Right atrium auricular region (tissue), 2 donors: ENCODE measurements around the gene KRTAP10-1. TPM values are rescaled to one million over a fixed set of nuclear protein-coding genes. Genes with fewer than 3 reads are reported as not detected.

Experiments used
- DNase-seq: peaks from one replicate; pipeline ENCODE4 v3.0.0-alpha.2; 2019; ENCODE audit warnings: low spot score
- H3K27ac ChIP-seq, 2 donors: fragments of 200-600 bp; sonication (generic); 1 replicate in 1 of 2; 2 replicates in 1 of 2; pipeline ENCODE4 v1.5.1; 2016 to 2019
- H3K27me3 ChIP-seq, 2 donors: fragments of 200-600 bp; sonication (generic); one replicate each; pipeline versions ENCODE4 v1.5.1 to v1.6.0; 2017 to 2019
- H3K36me3 ChIP-seq: fragments of 200-600 bp; sonication (generic); one replicate; pipeline ENCODE4 v1.5.1; 2016
- H3K4me1 ChIP-seq, 2 donors: fragments of 200-600 bp; sonication (generic); one replicate each; pipeline versions ENCODE4 v1.5.1 to v1.6.0; 2017 to 2019
- H3K4me3 ChIP-seq, 2 donors: fragments of 200-600 bp; sonication (generic); 1 replicate in 1 of 2; 2 replicates in 1 of 2; pipeline ENCODE4 v1.5.1; 2017 to 2019; ENCODE audit warnings: mild to moderate bottlenecking in 1 of 2, moderate library complexity in 1 of 2
- H3K9me3 ChIP-seq, 2 donors: fragments of 200-600 bp; sonication (generic); one replicate each; pipeline ENCODE4 v1.5.1; 2019
- CTCF ChIP-seq, 2 donors: fragments of 200-600 bp; sonication (generic); IDR thresholded peaks; one replicate each; pipeline ENCODE4 v1.5.1; 2019; ENCODE audit warnings: antibody characterized with exemption in 2 of 2
- total RNA-seq, 2 donors: library from RNA; depleted of rRNA; stranded (reverse); fragments of >200 nt; gene quantifications; one replicate each; pipeline ENCODE4 v1.1.0, GENCODE V29; 2016

Gene KRTAP10-1
- total RNA-seq, 2 donors from 2014 or later: not detected

DNA sequence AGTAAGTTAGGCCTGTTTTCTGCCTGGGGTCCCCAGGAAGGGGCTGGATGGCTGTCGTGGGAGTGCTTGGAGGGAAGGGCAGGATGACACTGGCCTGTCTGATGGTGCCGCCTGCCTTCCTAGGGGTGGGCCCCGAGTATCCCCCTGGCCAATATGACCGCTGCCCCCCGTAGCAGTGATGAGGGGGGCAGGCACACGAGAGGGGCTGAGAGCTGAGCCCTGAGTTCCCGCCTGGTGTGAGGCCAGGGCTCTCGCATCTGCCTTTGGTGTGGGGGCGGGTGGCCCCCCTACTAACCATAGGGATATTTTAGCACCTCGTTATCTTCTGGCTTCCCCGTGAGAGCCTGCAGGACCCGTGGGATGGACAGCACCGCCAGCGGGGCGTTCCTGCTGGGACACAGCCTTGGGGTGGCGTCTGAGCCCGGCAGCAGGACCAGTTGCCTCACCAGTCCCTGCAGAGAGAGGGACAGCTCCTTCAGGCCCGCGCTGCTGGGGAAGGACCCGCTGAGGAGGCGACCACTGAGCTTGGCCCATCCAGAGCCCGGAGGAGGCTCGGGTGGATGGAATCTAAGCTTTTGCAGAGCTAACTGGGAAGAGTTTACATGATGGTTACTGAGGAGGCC is 10.4 kb downstream of the KRTAP10-1 start:
- no peak for DNase-seq
- Histone ChIP-seq H3K4me3 (no peak overlapping the region), H3K36me3 (no peaks in the 10 kb centered on the region), H3K9me3 (no peaks in the 10 kb centered on the region), H3K4me1 (no peaks in the 10 kb centered on the region), H3K27me3 (no peaks in the 10 kb centered on the region), H3K27ac (no peak overlapping the region)
- no peak for TF ChIP-seq CTCF (IDR thresholded peaks at IDR 0.05)

DNA sequence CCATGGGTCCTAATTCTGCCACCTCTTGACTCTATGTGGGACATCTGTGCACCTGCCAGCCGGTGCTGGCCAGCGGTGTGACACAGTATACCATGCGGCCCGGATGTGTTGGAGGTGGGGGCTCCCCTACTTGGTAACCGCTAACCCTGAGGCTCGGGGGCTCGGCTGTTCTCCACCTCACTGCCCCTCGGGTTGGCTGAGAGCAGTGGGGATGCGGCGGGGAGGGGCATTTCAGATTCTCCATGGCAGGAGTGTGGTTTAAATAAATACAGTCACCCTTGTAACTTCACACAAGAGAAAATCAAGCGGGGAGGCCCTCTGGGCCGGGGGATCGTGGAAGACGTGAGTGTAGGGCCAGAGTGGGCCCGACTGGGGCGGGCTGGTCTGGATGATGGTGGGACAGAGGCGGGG is 11.0 kb downstream of the KRTAP10-1 start:
- no peaks in the 10 kb centered on the region for H3K36me3 ChIP-seq
- no peaks in the 10 kb centered on the region for H3K27me3 ChIP-seq
- no peak overlapping the region for H3K27ac ChIP-seq
- no peak for DNase-seq
- no peak for TF ChIP-seq CTCF (IDR thresholded peaks at IDR 0.05)
- H3K9me3 ChIP-seq: no peaks in the 10 kb centered on the region
- H3K4me1 ChIP-seq: no peaks in the 10 kb centered on the region
- H3K4me3 ChIP-seq: no peak overlapping the region

DNA sequence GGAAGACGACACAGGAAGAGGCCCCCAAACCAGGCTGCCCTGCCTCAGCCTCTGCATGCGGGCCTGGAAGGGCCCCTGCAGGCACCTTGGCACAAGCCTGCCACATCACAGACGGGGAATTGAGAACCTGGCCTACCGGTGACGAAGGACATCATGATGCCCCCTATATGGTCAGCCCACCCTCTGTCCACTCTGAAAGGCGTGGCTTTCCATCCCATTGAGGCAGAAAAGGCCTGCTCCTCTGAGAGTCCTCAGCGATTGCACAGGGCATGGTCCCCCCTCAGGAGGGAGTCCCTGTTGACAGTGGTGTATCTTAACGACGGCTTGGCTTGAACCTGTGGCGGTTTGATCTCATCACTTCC is 11.4 kb downstream of the KRTAP10-1 start:
- no peak for DNase-seq
- no peak overlapping the region for H3K27ac ChIP-seq
- TF ChIP-seq CTCF (IDR thresholded peaks at IDR 0.05): no peak
- no peaks in the 10 kb centered on the region for H3K9me3 ChIP-seq
- H3K4me1 ChIP-seq: no peaks in the 10 kb centered on the region
- H3K36me3 ChIP-seq: no peaks in the 10 kb centered on the region
- H3K4me3 ChIP-seq: no peak overlapping the region
- no peaks in the 10 kb centered on the region for H3K27me3 ChIP-seq

DNA sequence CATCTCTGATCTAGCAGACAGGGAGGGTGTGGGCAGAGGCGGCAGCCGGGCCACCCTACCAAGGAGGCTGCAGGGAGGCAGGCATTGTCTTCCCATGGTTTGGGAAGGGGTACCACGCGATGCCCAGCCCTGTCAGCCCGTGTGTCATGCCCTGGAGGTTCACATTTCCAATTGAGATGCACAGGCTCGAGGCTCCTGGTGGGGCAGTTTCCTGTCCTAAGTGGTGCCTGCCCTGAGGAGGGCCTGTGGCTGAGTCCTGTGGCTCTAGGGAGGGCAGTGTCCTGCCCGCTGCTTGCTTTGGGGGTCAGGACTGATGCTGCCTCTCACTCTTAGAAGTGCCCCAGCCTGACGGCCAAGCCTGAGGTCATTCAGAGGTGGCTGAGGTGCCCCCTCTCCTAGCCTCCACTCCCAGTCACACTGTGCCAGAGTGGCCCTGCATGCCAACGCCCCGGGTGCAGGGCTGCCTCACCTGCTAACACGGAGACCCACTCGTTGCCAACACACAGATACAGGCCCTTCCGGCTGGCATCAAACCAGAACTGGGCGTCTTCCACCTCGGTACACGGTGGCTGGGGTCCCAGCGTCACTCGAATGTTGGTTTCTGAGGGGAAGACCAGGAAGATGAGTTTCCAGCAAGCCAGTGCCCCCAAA is 11.9 kb downstream of the KRTAP10-1 start:
- H3K27me3 ChIP-seq: no peaks in the 10 kb centered on the region
- no peak overlapping the region for H3K27ac ChIP-seq
- no peaks in the 10 kb centered on the region for H3K36me3 ChIP-seq
- DNase-seq: no peak
- no peak for TF ChIP-seq CTCF (IDR thresholded peaks at IDR 0.05)
- H3K4me3 ChIP-seq: no peak overlapping the region
- H3K9me3 ChIP-seq: no peaks in the 10 kb centered on the region
- no peaks in the 10 kb centered on the region for H3K4me1 ChIP-seq

DNA sequence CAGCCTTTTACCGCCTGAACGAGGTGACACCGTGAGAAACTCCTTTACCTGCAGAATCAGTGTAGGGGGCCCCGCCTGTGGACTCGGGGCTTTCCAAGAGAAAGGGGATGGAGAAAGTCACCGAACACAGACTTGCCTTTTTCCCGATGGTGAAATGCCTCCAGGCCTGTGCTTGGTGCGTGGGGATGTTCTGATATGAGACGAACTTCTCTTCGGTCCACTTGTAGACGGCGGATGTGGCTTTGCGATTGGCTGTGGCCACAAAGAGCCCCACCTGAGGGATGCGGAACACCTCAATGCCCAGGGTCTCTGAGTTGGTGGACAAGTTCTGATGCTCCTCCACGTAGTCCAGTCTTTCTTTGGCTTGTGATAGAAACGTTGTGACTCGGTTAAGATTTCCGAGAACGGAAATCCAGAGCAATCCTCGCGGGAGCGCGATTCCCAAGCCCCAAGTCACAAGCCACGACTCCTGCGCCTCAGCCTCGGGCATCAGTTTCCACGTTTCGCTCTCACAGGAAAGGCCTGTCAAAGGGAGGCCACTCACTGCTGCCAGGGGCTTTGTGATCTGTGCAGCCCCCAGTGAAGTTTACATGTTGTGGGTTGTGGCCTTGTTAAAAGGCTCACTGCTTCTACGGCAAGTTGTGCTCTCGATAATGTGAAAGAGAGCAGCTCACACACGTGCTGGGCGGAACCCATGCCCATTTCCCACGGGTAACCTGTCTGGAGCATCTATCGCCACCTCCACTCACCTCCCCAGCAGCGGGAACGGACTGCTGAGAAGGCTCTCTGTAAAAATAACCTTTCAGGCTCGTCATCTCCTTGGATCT is 12.6 kb downstream of the KRTAP10-1 start:
- Histone ChIP-seq H3K27me3 (no peaks in the 10 kb centered on the region), H3K4me1 (no peaks in the 10 kb centered on the region), H3K36me3 (no peaks in the 10 kb centered on the region), H3K27ac (no peak overlapping the region), H3K9me3 (no peaks in the 10 kb centered on the region), H3K4me3 (no peak overlapping the region)
- DNase-seq: no peak
- TF ChIP-seq CTCF (IDR thresholded peaks at IDR 0.05): no peak
